ENCODE results near the gene TASOR2.

GRCh38 chr10:5670662-5671375 is 13.8 kb upstream of the TASOR2 start:
- TF ChIP-seq POLR2A (IDR thresholded peaks at IDR 0.05) (no peak), CTCF (IDR thresholded peaks at IDR 0.05) (no peak)

Data from testis (tissue), 2 donors.